H1 (cell line): ENCODE measurements around the gene LTO1. TPM values are rescaled to one million over a fixed set of nuclear protein-coding genes. Genes with fewer than 3 reads are reported as not detected.

ENCODE experiments used
- MAFK ChIP-seq: IDR thresholded peaks from 2 replicates; pipeline ENCODE4 v1.6.1; 2012; ENCODE audit warnings: low read depth, mild to moderate bottlenecking, improper control_type of control experiment, low read length
- SIX5 ChIP-seq: IDR thresholded peaks from 2 replicates; pipeline ENCODE4 v1.6.1; 2011; ENCODE audit warnings: mild to moderate bottlenecking, low read depth, low read length
- polyA plus RNA-seq, 7 experiments: library from polyadenylated mRNA; depleted of rRNA in 3 of 7; stranded (reverse) in 5 of 7; unstranded in 2 of 7; fragments of >200 nt in 5 of 7; fragments of 200-250 nt in 2 of 7; gene quantifications; 1 replicate in 5 of 7; 2 replicates in 1 of 7; 4 replicates in 1 of 7; pipeline versions ENCODE4 v1.2.1 to v1.2.3, GENCODE V29; 2011 to 2013; ENCODE audit warnings: missing spikeins in 2 of 7, mixed read lengths in 2 of 7
- total RNA-seq: library from RNA; stranded (reverse); fragmentation: NEBNext Ultra II Directional; extraction: Animal tissue kit (Norgen Biotek cat#: 25700); gene quantifications from 2 replicates; pipeline ENCODE4 v1.2.1, GENCODE V29; 2021

LTO1 gene
- total and polyA plus RNA-seq, 2 of the 8 experiments (the other 6 are each of a cell fraction or from before 2014, with no cell fraction given) = 15.4 to 21.3 TPM

DNA sequence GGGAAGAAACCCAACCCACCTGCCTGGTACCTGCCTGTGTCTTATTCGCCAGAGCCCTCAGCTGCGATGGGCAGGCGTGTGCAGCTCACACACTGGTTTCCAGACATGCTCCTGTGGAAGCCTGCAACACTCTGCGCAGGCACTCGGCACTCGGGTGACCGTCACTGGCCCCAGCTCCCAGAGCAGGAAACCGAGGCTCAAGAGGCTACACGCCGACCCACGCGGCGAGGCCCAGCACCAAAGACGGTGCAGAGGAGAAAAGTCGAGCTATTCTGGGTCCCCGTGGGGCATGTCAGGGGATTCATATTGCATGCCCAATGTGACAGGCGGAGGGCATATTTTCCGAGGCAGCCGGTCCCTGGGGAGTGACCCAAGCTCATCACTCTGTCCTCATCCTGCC is 40.3 kb upstream of the LTO1 start (continued):
- TF ChIP-seq SIX5 (no peak), MAFK (no peak)
